Right lobe of liver (tissue), 6 donors: ENCODE measurements around the gene DZIP1. TPM values are rescaled to one million over a fixed set of nuclear protein-coding genes. Genes with fewer than 3 reads are reported as not detected.
A peak's percentile ranks its signal among the peaks of the same experiment; 100 is the strongest.

Experiments used
- ATAC-seq, 4 donors: fragments of 200-7000 bp; cut with Tn5 transposase; one replicate each; pipeline ENCODE4 v1.9.1; 2020; ENCODE audit warnings: mild to moderate bottlenecking in 4 of 4, moderate library complexity in 4 of 4
- DNase-seq, 3 donors: peaks; one replicate each; pipeline ENCODE4 v3.0.0-alpha.2; 2020
- H3K27ac ChIP-seq, 3 donors: fragments of 200-600 bp; one replicate each; pipeline ENCODE4 v1.8.0; 2022
- H3K27me3 ChIP-seq, 2 donors: fragments of 200-600 bp; one replicate each; pipeline ENCODE4 v1.8.0; 2022
- H3K36me3 ChIP-seq, 4 donors: fragments of 200-600 bp; sonication (generic) in 1 of 4; one replicate each; pipeline versions ENCODE4 v1.5.1 to v1.8.0; 2017 to 2022; ENCODE audit warnings: control low read depth in 1 of 4
- H3K4me1 ChIP-seq, 4 donors: fragments of 200-600 bp; sonication (generic) in 1 of 4; one replicate each; pipeline versions ENCODE4 v1.5.1 to v1.8.0; 2017 to 2022; ENCODE audit warnings: control low read depth in 1 of 4
- H3K4me3 ChIP-seq, 3 donors: fragments of 200-600 bp; one replicate each; pipeline ENCODE4 v1.8.0; 2022
- H3K9me3 ChIP-seq, 4 donors: fragments of 200-600 bp; sonication (generic) in 1 of 4; one replicate each; pipeline versions ENCODE4 v1.5.1 to v1.8.0; 2017 to 2022; ENCODE audit warnings: control low read depth in 1 of 4
- CTCF ChIP-seq, 4 donors: fragments of 200-600 bp in 3 of 4; fragments of 450-650 bp in 1 of 4; IDR thresholded peaks; one replicate each; pipeline versions ENCODE4 v1.5.1 to v1.8.0; 2016 to 2022; ENCODE audit warnings: antibody characterized with exemption in 4 of 4, mild to moderate bottlenecking in 2 of 4
- POLR2A ChIP-seq: fragments of 450-650 bp; IDR thresholded peaks from one replicate; pipeline ENCODE4 v1.6.1; 2017; ENCODE audit warnings: antibody characterized with exemption, mild to moderate bottlenecking
- WGBS: methylation state at CpG from one replicate; pipeline ENCODE4 v1.1.6; 2018; ENCODE audit warnings: low coverage, low lambda C conversion rate; ENCODE audit not compliant: insufficient coverage; ENCODE audit errors: missing lambda C conversion rate; 5-methylcytosine and 5-hydroxymethylcytosine counted together
- intact Hi-C, 2 donors: fragments of 100-400 bp; cut with DNase I; formaldehyde crosslinking; loops; one replicate each; pipeline versions ENCODE4 v1.11.2 to v1.14.1; 2022
- total RNA-seq, 6 experiments: library from RNA; depleted of rRNA in 2 of 6; stranded (reverse); fragments of >200 nt in 2 of 6; fragmentation: NEBNext Ultra II Directional in 3 of 6; extraction: Animal tissue kit (Norgen Biotek cat#: 25700) in 3 of 6; gene quantifications; one replicate each; pipeline versions ENCODE4 v1.1.0 to v1.2.4, GENCODE V29; 2016 to 2023
- donor health status: DM: no; HTN: yes; CAD: no.
- donor health status: DM: no; HTN: no; CAD: no.
- donor health status: DM: no; HTN: no; CAD: no.
- donor health status: DM: no; HTN: yes; CAD: no.
- donor health status: DM: no; HTN: yes; CAD: no.

DZIP1 gene
- total RNA-seq, 6 experiments from 2014 or later: 0.59 to 1.5 (median 0.94) TPM

- Histone ChIP-seq H3K4me1 (no peaks in the 10 kb centered on the region), H3K27ac (no peak overlapping the region), H3K9me3 (no peaks in the 10 kb centered on the region), H3K27me3 (no peaks in the 10 kb centered on the region), H3K36me3 (no peaks in the 10 kb centered on the region), H3K4me3 (no peak overlapping the region)
- intact Hi-C loops: loop anchor here in 1 of 2 donors (10.0 kb wide), 1 partner anchor 204 kb away; no protein-coding TSS in a partner anchor
- ATAC-seq (peak; percentile 53 to 79 (median 58)), DNase-seq (peak in 1 of 3 donors; percentile 54)
- TF ChIP-seq CTCF (IDR thresholded peaks at IDR 0.05): no peak
- TF ChIP-seq POLR2A: no peak
- WGBS: 39% methylated on average over 5 of the region's 10 CpGs
These were observed 23.5 kb downstream of the DZIP1 start for GRCh38 chr13:95620825-95621498.

- Histone ChIP-seq H3K36me3 (no peaks in the 10 kb centered on the region), H3K4me1 (no peaks in the 10 kb centered on the region), H3K27ac (no peak overlapping the region), H3K9me3 (no peaks in the 10 kb centered on the region), H3K4me3 (no peak overlapping the region), H3K27me3 (no peaks in the 10 kb centered on the region)
- 60% methylated on average over 2 of the region's 2 CpGs for WGBS
- intact Hi-C loops: loop anchor here in 1 of 2 donors (10.0 kb wide), 1 partner anchor 205 kb away; no protein-coding TSS in a partner anchor
- DNase-seq: no peak
- TF ChIP-seq CTCF (IDR thresholded peaks at IDR 0.05) (no peak), POLR2A (no peak)
- ATAC-seq: peak in 1 of 4 donors; percentile 10
These were observed 24.3 kb downstream of the DZIP1 start for GRCh38 chr13:95620030-95620824.

GRCh38 chr13:95615539-95615938, 29.0 kb downstream of the DZIP1 start:
- no peak for TF ChIP-seq POLR2A
- TF ChIP-seq CTCF (IDR thresholded peaks at IDR 0.05): no peak
- H3K36me3 ChIP-seq: no peaks in the 10 kb centered on the region
- no peak for DNase-seq
- no peaks in the 10 kb centered on the region for H3K9me3 ChIP-seq
- no peak overlapping the region for H3K4me3 ChIP-seq
- no peak for ATAC-seq
- H3K27me3 ChIP-seq: no peaks in the 10 kb centered on the region
- 100% methylated on average over 1 of the region's 3 CpGs for WGBS
- H3K4me1 ChIP-seq: no peaks in the 10 kb centered on the region
- intact Hi-C loops: no loop called here
- no peak overlapping the region for H3K27ac ChIP-seq

GRCh38 chr13:95614641-95615245, 29.8 kb downstream of the DZIP1 start:
- ATAC-seq (peak in 3 of 4 donors; percentile 58 to 78 (median 76)), DNase-seq (no peak)
- Histone ChIP-seq H3K4me1 (no peaks in the 10 kb centered on the region), H3K27me3 (no peaks in the 10 kb centered on the region), H3K4me3 (no peak overlapping the region), H3K9me3 (no peaks in the 10 kb centered on the region), H3K36me3 (no peaks in the 10 kb centered on the region), H3K27ac (no peak overlapping the region)
- TF ChIP-seq CTCF (IDR thresholded peaks at IDR 0.05): no peak
- TF ChIP-seq POLR2A: no peak
- intact Hi-C loops: no loop called here
- 71% methylated on average over 3 of the region's 7 CpGs for WGBS
